ENCODE results near the gene USP48.

Gene USP48

GRCh38 chr1:21749859-21750468 lies 33.0 kb downstream of the USP48 start:
- DNase-seq (ENCODE audit: low read depth in 3 of 3, low spot score in 1 of 3), result no peak

- no peak for DNase-seq (ENCODE audit: low read depth in 3 of 3, low spot score in 1 of 3)
Measured at GRCh38 chr1:21749109-21749508, 33.8 kb downstream of the USP48 start.

GRCh38 chr1:21743476-21743875 lies 39.5 kb downstream of the USP48 start:
- DNase-seq (ENCODE audit: low read depth in 3 of 3, low spot score in 1 of 3), result no peak

GRCh38 chr1:21742578-21742977 lies 40.4 kb downstream of the USP48 start:
- no peak for DNase-seq (ENCODE audit: low read depth in 3 of 3, low spot score in 1 of 3)

GRCh38 chr1:21741206-21741605 lies 41.7 kb downstream of the USP48 start:
- DNase-seq (ENCODE audit: low read depth in 3 of 3, low spot score in 1 of 3), result no peak

GRCh38 chr1:21736876-21737275 lies 46.1 kb downstream of the USP48 start:
- DNase-seq (ENCODE audit: low read depth in 3 of 3, low spot score in 1 of 3), result no peak

GRCh38 chr1:21736011-21736410 lies 46.9 kb downstream of the USP48 start:
- no peak for DNase-seq (ENCODE audit: low read depth in 3 of 3, low spot score in 1 of 3)

- DNase-seq (ENCODE audit: low read depth in 3 of 3, low spot score in 1 of 3), result no peak
Measured at GRCh38 chr1:21734526-21734925, 48.4 kb downstream of the USP48 start.

- DNase-seq (ENCODE audit: low read depth in 3 of 3, low spot score in 1 of 3), result no peak
Measured at GRCh38 chr1:21732664-21733063, 50.3 kb downstream of the USP48 start.

- no peak for DNase-seq (ENCODE audit: low read depth in 3 of 3, low spot score in 1 of 3)
Measured at GRCh38 chr1:21725748-21726392, 57.1 kb downstream of the USP48 start.

GRCh38 chr1:21724570-21724969 lies 58.4 kb downstream of the USP48 start:
- DNase-seq (ENCODE audit: low read depth in 3 of 3, low spot score in 1 of 3), result no peak

- no peak for DNase-seq (ENCODE audit: low read depth in 3 of 3, low spot score in 1 of 3)
Measured at GRCh38 chr1:21724098-21724497, 58.9 kb downstream of the USP48 start.

- no peak for DNase-seq (ENCODE audit: low read depth in 3 of 3, low spot score in 1 of 3)
Measured at GRCh38 chr1:21721295-21721985, 61.5 kb downstream of the USP48 start.

- no peak for DNase-seq (ENCODE audit: low read depth in 3 of 3, low spot score in 1 of 3)
Measured at GRCh38 chr1:21716169-21716568, 66.8 kb downstream of the USP48 start.

GRCh38 chr1:21707891-21708290 lies 75.1 kb downstream of the USP48 start:
- no peak for DNase-seq (ENCODE audit: low read depth in 3 of 3, low spot score in 1 of 3)

- no peak for DNase-seq (ENCODE audit: low read depth in 3 of 3, low spot score in 1 of 3)
Measured at GRCh38 chr1:21707086-21707840, 75.7 kb downstream of the USP48 start.

- no peak for DNase-seq (ENCODE audit: low read depth in 3 of 3, low spot score in 1 of 3)
Measured at GRCh38 chr1:21706151-21706835, 76.7 kb downstream of the USP48 start.

GRCh38 chr1:21705303-21705980 lies 77.5 kb downstream of the USP48 start:
- no peak for DNase-seq (ENCODE audit: low read depth in 3 of 3, low spot score in 1 of 3)

- no peak for DNase-seq (ENCODE audit: low read depth in 3 of 3, low spot score in 1 of 3)
Measured at GRCh38 chr1:21704145-21704544, 78.8 kb downstream of the USP48 start.

- DNase-seq (ENCODE audit: low read depth in 3 of 3, low spot score in 1 of 3), result no peak
Measured at GRCh38 chr1:21703318-21703963, 79.5 kb downstream of the USP48 start.

Measured in stimulated activated CD4-positive, alpha-beta T cell treated with anti-CD3 and anti-CD28 coated beads, TNF-alpha, amount 100 ng/mL, for 1 hour (primary cell).